ENCODE results near the gene MAPRE2.

DNA sequence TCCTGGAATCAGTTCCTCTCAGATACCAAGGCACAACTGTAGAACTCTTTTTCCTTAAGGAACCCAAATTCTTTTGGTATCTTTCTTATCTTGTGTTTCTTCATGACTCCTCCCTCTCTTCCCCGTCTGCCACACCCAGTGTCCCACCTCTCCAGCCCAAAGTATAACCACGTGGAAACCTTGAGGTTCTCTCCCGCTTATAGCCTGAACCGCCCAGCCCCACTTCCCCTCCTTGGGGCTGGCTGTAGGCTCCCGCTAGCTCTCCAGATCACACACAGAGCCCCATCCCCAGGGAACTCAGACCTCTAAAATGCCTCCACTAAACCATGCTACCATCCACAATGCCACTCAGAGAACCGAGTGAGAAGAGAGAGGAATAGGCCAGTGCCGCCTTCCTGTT is 87.5 kb downstream of the MAPRE2 start:
- TF ChIP-seq EZH2 (IDR thresholded peaks at IDR 0.05; ENCODE audit: low read length, missing control alignments) = no peak
- TF ChIP-seq, protein P1, sequence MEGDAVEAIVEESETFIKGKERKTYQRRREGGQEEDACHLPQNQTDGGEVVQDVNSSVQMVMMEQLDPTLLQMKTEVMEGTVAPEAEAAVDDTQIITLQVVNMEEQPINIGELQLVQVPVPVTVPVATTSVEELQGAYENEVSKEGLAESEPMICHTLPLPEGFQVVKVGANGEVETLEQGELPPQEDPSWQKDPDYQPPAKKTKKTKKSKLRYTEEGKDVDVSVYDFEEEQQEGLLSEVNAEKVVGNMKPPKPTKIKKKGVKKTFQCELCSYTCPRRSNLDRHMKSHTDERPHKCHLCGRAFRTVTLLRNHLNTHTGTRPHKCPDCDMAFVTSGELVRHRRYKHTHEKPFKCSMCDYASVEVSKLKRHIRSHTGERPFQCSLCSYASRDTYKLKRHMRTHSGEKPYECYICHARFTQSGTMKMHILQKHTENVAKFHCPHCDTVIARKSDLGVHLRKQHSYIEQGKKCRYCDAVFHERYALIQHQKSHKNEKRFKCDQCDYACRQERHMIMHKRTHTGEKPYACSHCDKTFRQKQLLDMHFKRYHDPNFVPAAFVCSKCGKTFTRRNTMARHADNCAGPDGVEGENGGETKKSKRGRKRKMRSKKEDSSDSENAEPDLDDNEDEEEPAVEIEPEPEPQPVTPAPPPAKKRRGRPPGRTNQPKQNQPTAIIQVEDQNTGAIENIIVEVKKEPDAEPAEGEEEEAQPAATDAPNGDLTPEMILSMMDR (conservative IDR thresholded peaks at IDR 0.05 in 1 of 2, IDR thresholded peaks at IDR 0.05 in 1 of 2; ENCODE audit: low read depth in 1 of 2, low read length in 2 of 2) = no peak
